22Rv1 (cell line): Measurements from ENCODE around the gene MESP1.

Experiments
- ZFX ChIP-seq: fragments of 450-650 bp; IDR thresholded peaks from 2 replicates; pipeline ENCODE4 v1.6.1; 2017; ENCODE audit warnings: antibody characterized with exemption, borderline replicate concordance
- TF ChIP-seq, protein P1 (sequence below): fragments of 450-650 bp; IDR thresholded peaks from 2 replicates; pipeline ENCODE4 v1.5.1; 2017; ENCODE audit warnings: mild to moderate bottlenecking

GRCh38 chr15:89751748-89752147 is 699 bp upstream of the MESP1 start:
- TF ChIP-seq, protein P1, sequence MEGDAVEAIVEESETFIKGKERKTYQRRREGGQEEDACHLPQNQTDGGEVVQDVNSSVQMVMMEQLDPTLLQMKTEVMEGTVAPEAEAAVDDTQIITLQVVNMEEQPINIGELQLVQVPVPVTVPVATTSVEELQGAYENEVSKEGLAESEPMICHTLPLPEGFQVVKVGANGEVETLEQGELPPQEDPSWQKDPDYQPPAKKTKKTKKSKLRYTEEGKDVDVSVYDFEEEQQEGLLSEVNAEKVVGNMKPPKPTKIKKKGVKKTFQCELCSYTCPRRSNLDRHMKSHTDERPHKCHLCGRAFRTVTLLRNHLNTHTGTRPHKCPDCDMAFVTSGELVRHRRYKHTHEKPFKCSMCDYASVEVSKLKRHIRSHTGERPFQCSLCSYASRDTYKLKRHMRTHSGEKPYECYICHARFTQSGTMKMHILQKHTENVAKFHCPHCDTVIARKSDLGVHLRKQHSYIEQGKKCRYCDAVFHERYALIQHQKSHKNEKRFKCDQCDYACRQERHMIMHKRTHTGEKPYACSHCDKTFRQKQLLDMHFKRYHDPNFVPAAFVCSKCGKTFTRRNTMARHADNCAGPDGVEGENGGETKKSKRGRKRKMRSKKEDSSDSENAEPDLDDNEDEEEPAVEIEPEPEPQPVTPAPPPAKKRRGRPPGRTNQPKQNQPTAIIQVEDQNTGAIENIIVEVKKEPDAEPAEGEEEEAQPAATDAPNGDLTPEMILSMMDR = no peak
- no peak for TF ChIP-seq ZFX
